Loucy (cell line): ENCODE data around the gene TNFRSF9.
"Not testable (repeated sequence)": the region's sequence is repeated elsewhere in the genome, so short reads cannot be mapped to it uniquely, and the experiment has no call there.

ENCODE experiments used
- H2AFZ ChIP-seq: fragments of 200-600 bp; sonication (generic); 2 replicates; pipeline ENCODE4 v1.6.0; 2016; ENCODE audit warnings: antibody characterized with exemption, mild to moderate bottlenecking, low read length, moderate library complexity
- H3F3A ChIP-seq: fragments of 200-600 bp; 2 replicates; pipeline ENCODE4 v1.6.0; 2016; ENCODE audit warnings: antibody characterized with exemption, low read depth, mild to moderate bottlenecking
- H3K27me3 ChIP-seq: fragments of 200-600 bp; sonication (generic); 2 replicates; pipeline ENCODE4 v1.6.1; 2014; ENCODE audit warnings: low read length, mild to moderate bottlenecking; ENCODE audit not compliant: insufficient read depth, poor library complexity, severe bottlenecking
- H3K36me3 ChIP-seq: fragments of 200-600 bp; sonication (generic); 2 replicates; pipeline ENCODE4 v1.6.1; 2016; ENCODE audit warnings: low read length; ENCODE audit not compliant: insufficient read depth
- H3K4me1 ChIP-seq: fragments of 200-600 bp; sonication (generic); 2 replicates; pipeline ENCODE4 v1.5.1; 2014; ENCODE audit warnings: low read length, mild to moderate bottlenecking; ENCODE audit not compliant: insufficient read depth, poor library complexity, severe bottlenecking
- H3K4me2 ChIP-seq: fragments of 200-600 bp; sonication (generic); 2 replicates; pipeline ENCODE4 v1.6.0; 2014; ENCODE audit warnings: antibody characterized with exemption, low read length, low read depth, mild to moderate bottlenecking; ENCODE audit not compliant: poor library complexity, severe bottlenecking
- H3K4me3 ChIP-seq: fragments of 200-600 bp; sonication (generic); 2 replicates; pipeline ENCODE4 v1.5.1; 2014; ENCODE audit warnings: low read length, mild to moderate bottlenecking, mixed read lengths; ENCODE audit not compliant: poor library complexity, severe bottlenecking
- H3K79me2 ChIP-seq: fragments of 200-600 bp; sonication (generic); 2 replicates; pipeline ENCODE4 v1.6.1; 2014; ENCODE audit warnings: low read length; ENCODE audit not compliant: insufficient read depth
- H3K9ac ChIP-seq: fragments of 200-600 bp; sonication (generic); 2 replicates; pipeline ENCODE4 v1.6.0; 2014; ENCODE audit warnings: mild to moderate bottlenecking, low read depth, low read length, moderate library complexity; ENCODE audit not compliant: poor library complexity, severe bottlenecking
- H3K9me2 ChIP-seq: fragments of 200-600 bp; sonication (generic); replicated peaks from 2 replicates; pipeline ENCODE4 v1.6.1; 2016; ENCODE audit warnings: low read depth, low read length, mixed read lengths
- H3K9me3 ChIP-seq: fragments of 200-600 bp; sonication (generic); 2 replicates; pipeline ENCODE4 v1.6.1; 2014; ENCODE audit warnings: mild to moderate bottlenecking, antibody characterized with exemption, low read length, low read depth; ENCODE audit not compliant: insufficient read depth
- H4K20me1 ChIP-seq: fragments of 200-600 bp; sonication (generic); 2 replicates; pipeline ENCODE4 v1.6.0; 2014; ENCODE audit warnings: antibody characterized with exemption, low read length, mild to moderate bottlenecking; ENCODE audit not compliant: insufficient read depth, poor library complexity, severe bottlenecking
- EZH2phosphoT487 ChIP-seq: fragments of 200-600 bp; IDR thresholded peaks from 2 replicates; pipeline ENCODE4 v1.6.1; 2018; ENCODE audit warnings: antibody characterized with exemption, mild to moderate bottlenecking, moderate library complexity, borderline replicate concordance
- TF ChIP-seq, protein P1 (sequence below): fragments of 200-600 bp; sonication (generic); conservative IDR thresholded peaks from 2 replicates; pipeline ENCODE4 v1.5.1; 2014; ENCODE audit warnings: mild to moderate bottlenecking, antibody characterized with exemption, low read length

Gene TNFRSF9

DNA sequence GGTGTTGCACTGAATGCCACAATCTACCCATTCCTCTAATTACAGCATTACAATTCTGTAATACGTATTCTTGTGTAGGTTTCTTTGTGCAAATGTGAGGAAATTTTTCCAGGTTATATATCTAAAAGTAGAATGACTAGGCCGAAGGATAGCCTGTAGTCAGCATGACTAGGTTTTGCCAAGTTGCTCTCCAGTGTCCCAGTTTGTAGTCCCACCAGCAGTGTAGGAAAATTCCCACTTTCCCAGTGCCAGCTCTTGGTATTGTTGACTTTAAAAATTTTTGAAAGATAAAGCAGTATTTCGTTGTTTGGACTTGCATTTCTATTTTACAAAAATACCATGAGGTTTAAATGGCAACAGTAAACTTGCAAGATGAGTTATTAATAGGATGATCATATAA lies 23.8 kb upstream of the TNFRSF9 start:
- Histone ChIP-seq H3K9ac (peak overlapping the region; percentile 22), H3K79me2 (peaks cover 85% of the 10 kb centered on the region), H3K36me3 (peaks cover 25% of the 10 kb centered on the region)

DNA sequence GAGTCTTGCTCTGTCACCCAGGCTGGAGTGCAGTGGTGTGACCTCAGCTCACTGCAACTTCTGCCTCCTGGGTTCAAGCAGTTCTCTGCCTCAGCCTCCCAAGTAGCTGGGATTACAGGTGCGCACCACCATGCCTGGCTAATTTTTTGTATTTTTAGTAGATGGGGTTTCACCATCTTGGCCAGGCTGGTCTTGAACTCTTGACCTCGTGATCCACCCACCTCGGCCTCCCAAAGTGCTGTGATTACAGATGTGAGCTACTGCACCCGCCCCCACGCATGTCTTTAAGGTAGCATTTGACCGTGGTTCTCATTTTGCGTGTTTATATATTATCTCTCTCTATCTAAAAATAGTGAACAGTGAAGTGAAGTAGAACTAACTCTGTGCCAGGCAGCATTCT lies 23.2 kb upstream of the TNFRSF9 start:
- Histone ChIP-seq H3K4me3 (peak overlapping the region; percentile 42), H4K20me1 (peaks cover 15% of the 10 kb centered on the region), H3K4me1 (peaks cover 46% of the 10 kb centered on the region), H3K79me2 (peaks cover 80% of the 10 kb centered on the region), H3K4me2 (peak overlapping the region; percentile 96), H3K36me3 (peaks cover 19% of the 10 kb centered on the region; the same call in 1 of the 2 replicates)
- H3K27me3 ChIP-seq, H3K9me3 ChIP-seq, H2AFZ ChIP-seq, H3K9me2 ChIP-seq, H3F3A ChIP-seq, H3K9ac ChIP-seq: not testable (repeated sequence)

More for the DNA sequence above, 23.8 kb upstream of the TNFRSF9 start:
- peaks cover 20% of the 10 kb centered on the region for H4K20me1 ChIP-seq
- no peak overlapping the region for H2AFZ ChIP-seq
- TF ChIP-seq, protein P1, sequence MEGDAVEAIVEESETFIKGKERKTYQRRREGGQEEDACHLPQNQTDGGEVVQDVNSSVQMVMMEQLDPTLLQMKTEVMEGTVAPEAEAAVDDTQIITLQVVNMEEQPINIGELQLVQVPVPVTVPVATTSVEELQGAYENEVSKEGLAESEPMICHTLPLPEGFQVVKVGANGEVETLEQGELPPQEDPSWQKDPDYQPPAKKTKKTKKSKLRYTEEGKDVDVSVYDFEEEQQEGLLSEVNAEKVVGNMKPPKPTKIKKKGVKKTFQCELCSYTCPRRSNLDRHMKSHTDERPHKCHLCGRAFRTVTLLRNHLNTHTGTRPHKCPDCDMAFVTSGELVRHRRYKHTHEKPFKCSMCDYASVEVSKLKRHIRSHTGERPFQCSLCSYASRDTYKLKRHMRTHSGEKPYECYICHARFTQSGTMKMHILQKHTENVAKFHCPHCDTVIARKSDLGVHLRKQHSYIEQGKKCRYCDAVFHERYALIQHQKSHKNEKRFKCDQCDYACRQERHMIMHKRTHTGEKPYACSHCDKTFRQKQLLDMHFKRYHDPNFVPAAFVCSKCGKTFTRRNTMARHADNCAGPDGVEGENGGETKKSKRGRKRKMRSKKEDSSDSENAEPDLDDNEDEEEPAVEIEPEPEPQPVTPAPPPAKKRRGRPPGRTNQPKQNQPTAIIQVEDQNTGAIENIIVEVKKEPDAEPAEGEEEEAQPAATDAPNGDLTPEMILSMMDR: no peak
- TF ChIP-seq EZH2phosphoT487: no peak
- H3K9me2 ChIP-seq: no peaks in the 10 kb centered on the region
- H3F3A ChIP-seq: no peaks in the 10 kb centered on the region
- H3K4me3 ChIP-seq: peak overlapping the region; percentile 42
- peak overlapping the region; percentile 96 for H3K4me2 ChIP-seq
- H3K9me3 ChIP-seq: no peaks in the 10 kb centered on the region
- peaks cover 46% of the 10 kb centered on the region for H3K4me1 ChIP-seq
- H3K27me3 ChIP-seq: no peaks in the 10 kb centered on the region

DNA sequence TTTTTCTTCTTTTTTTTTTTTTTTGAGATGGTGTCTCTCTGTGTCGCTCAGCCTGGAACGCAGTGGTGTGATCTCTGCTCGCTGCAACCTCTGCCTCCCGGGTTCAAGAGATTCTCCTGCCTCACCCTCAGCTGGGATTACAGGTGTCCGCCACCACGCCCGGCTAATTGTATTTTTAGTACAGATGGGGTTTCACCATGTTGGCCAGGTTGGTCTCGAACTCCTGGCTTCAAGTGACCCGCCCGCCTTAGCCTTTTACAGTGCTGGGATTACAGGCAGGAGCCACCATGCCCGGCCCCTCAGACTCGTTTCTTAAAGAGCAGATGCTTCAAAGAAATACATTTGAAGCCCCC lies 22.7 kb upstream of the TNFRSF9 start:
- H3K27me3 ChIP-seq, H3K9me2 ChIP-seq, H2AFZ ChIP-seq, H3K9me3 ChIP-seq, H3F3A ChIP-seq: not testable (repeated sequence)
- Histone ChIP-seq H3K4me2 (peak overlapping the region; percentile 96), H3K36me3 (peaks cover 15% of the 10 kb centered on the region; the same call in 1 of the 2 replicates), H3K4me3 (peak overlapping the region; percentile 91), H3K9ac (peak overlapping the region; percentile 85), H4K20me1 (peaks cover 15% of the 10 kb centered on the region), H3K4me1 (peaks cover 46% of the 10 kb centered on the region), H3K79me2 (peaks cover 75% of the 10 kb centered on the region)

DNA sequence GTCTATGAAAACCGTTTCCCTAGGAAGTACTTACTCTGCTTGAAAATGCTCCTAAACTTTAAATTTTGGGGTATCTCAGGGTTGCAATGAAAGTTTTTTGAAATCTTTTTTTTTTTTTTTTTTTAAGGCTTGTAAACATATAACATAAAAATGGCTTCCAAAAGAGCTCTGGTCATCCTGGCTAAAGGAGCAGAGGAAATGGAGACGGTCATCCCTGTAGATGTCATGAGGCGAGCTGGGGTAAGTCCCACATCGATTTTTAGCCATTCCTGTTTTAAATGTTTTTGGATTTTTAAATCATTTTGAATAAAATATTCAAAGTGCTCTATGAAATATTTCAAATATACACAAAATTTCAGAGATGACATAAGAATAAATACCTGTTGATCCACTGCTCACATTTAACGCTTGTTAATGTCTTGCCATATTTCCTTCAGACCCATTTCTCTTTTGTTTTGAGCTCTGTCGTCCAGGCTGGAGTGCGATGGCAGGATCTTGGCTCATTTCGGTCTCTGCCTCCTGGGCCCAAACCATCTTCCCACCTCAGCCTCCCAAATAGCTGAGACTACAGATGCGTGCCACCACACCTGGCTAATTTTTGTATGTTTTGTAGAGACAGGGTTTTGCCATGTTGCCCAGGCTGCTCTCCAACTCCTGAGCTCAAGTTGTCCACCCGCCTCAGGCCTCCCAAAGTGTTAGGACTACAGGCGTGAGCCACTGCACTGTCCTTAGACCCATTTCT lies 22.2 kb upstream of the TNFRSF9 start:
- Histone ChIP-seq H3K79me2 (peaks cover 71% of the 10 kb centered on the region), H3K4me1 (peaks cover 46% of the 10 kb centered on the region), H3K9ac (peak overlapping the region; percentile 85)

More for the DNA sequence above, 22.2 kb upstream of the TNFRSF9 start:
- peaks cover 15% of the 10 kb centered on the region; the same call in 1 of the 2 replicates for H3K36me3 ChIP-seq
- no peak for TF ChIP-seq EZH2phosphoT487
- TF ChIP-seq, protein P1: no peak
- H3K9me3 ChIP-seq: no peaks in the 10 kb centered on the region
- peak overlapping the region; percentile 96 for H3K4me2 ChIP-seq
- H3K9me2 ChIP-seq: no peaks in the 10 kb centered on the region
- no peaks in the 10 kb centered on the region for H3K27me3 ChIP-seq
- H2AFZ ChIP-seq: no peak overlapping the region
- no peaks in the 10 kb centered on the region for H3F3A ChIP-seq
- H3K4me3 ChIP-seq: peak overlapping the region; percentile 91
- peaks cover 15% of the 10 kb centered on the region for H4K20me1 ChIP-seq
